KMS-11 (cell line): ENCODE data around the gene DGKQ.
"Not testable (repeated sequence)": the region's sequence is repeated elsewhere in the genome, so short reads cannot be mapped to it uniquely, and the experiment has no call there.

Source experiments
- H2AFZ ChIP-seq: fragments of 200-600 bp; sonication (generic); 2 replicates; pipeline ENCODE4 v1.6.1; 2016; ENCODE audit warnings: antibody characterized with exemption, mixed run types, low read depth
- H3K27ac ChIP-seq: fragments of 200-600 bp; sonication (generic); 2 replicates; pipeline ENCODE4 v1.6.1; 2016; ENCODE audit warnings: mild to moderate bottlenecking, mixed run types
- H3K27me3 ChIP-seq: fragments of 200-600 bp; sonication (generic); 2 replicates; pipeline ENCODE4 v1.6.1; 2017; ENCODE audit warnings: mild to moderate bottlenecking, low read depth, mixed run types, moderate library complexity; ENCODE audit not compliant: insufficient read depth
- H3K36me3 ChIP-seq: fragments of 200-600 bp; sonication (generic); 2 replicates; pipeline ENCODE4 v1.6.1; 2017; ENCODE audit warnings: mild to moderate bottlenecking, mixed run types; ENCODE audit not compliant: insufficient read depth
- H3K4me1 ChIP-seq: fragments of 200-600 bp; sonication (generic); 2 replicates; pipeline ENCODE4 v1.6.1; 2016; ENCODE audit warnings: mild to moderate bottlenecking, low read depth, mixed run types; ENCODE audit not compliant: poor library complexity, severe bottlenecking
- H3K4me2 ChIP-seq: fragments of 200-600 bp; sonication (generic); 2 replicates; pipeline ENCODE4 v1.7.0; 2016; ENCODE audit warnings: mild to moderate bottlenecking, mixed run types
- H3K4me3 ChIP-seq: fragments of 200-600 bp; sonication (generic); IDR thresholded peaks from 2 replicates; pipeline ENCODE4 v1.6.1; 2017; ENCODE audit warnings: low read depth, low read length, mixed read lengths; ENCODE audit not compliant: insufficient read depth
- H3K79me2 ChIP-seq: fragments of 200-600 bp; sonication (generic); 2 replicates; pipeline ENCODE4 v1.6.1; 2016; ENCODE audit warnings: low read depth, mixed run types; ENCODE audit not compliant: insufficient read depth
- H3K9ac ChIP-seq: fragments of 200-600 bp; sonication (generic); 2 replicates; pipeline ENCODE4 v1.6.1; 2016; ENCODE audit warnings: mild to moderate bottlenecking, mixed run types
- H4K20me1 ChIP-seq: fragments of 200-600 bp; sonication (generic); 2 replicates; pipeline ENCODE4 v1.6.1; 2016; ENCODE audit warnings: mild to moderate bottlenecking, mixed run types; ENCODE audit not compliant: insufficient read depth
- CTCF ChIP-seq: fragments of 200-600 bp; sonication (generic); conservative IDR thresholded peaks from 2 replicates; pipeline ENCODE4 v1.6.1; 2017; ENCODE audit warnings: low read depth, mild to moderate bottlenecking, antibody characterized with exemption, low read length, moderate library complexity, mixed read lengths

Gene DGKQ

GRCh38 chr4:925771-926500 lies 47.4 kb downstream of the DGKQ start:
- Histone ChIP-seq H4K20me1 (no peaks in the 10 kb centered on the region), H3K4me1 (peaks cover 11% of the 10 kb centered on the region)

DNA sequence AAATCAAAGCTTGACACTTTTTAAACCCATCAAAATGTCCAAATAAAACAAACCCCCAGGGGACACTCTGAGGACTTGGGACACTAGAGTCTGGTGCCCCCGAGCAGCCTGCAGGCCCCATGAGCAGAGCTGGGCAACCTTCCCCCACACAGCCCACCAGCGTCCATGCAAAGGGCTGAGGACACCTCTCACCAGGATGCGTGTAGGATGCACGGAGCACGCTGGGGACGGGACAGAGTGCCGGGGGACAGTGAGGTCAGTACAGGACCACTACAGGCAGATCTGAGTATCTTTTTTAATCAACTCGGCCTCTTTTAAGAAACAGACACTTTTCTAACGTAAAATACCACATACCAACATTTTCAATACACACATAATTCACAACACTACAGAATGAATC lies 48.2 kb downstream of the DGKQ start:
- Histone ChIP-seq H3K4me1 (peaks cover 5% of the 10 kb centered on the region), H4K20me1 (no peaks in the 10 kb centered on the region), H3K36me3 (no peaks in the 10 kb centered on the region), H2AFZ (no peak overlapping the region), H3K27ac (no peak overlapping the region), H3K4me2 (no peak overlapping the region), H3K4me3 (no peak overlapping the region), H3K79me2 (peaks cover 67% of the 10 kb centered on the region), H3K27me3 (no peaks in the 10 kb centered on the region), H3K9ac (no peak overlapping the region)
- TF ChIP-seq CTCF = no peak

More at GRCh38 chr4:925771-926500, 47.4 kb downstream of the DGKQ start:
- Histone ChIP-seq H3K4me2 (no peak overlapping the region), H2AFZ (no peak overlapping the region), H3K4me3 (no peak overlapping the region), H3K79me2 (peaks cover 72% of the 10 kb centered on the region), H3K27me3 (no peaks in the 10 kb centered on the region), H3K9ac (no peak overlapping the region), H3K36me3 (no peaks in the 10 kb centered on the region), H3K27ac (no peak overlapping the region)
- TF ChIP-seq CTCF = no peak

DNA sequence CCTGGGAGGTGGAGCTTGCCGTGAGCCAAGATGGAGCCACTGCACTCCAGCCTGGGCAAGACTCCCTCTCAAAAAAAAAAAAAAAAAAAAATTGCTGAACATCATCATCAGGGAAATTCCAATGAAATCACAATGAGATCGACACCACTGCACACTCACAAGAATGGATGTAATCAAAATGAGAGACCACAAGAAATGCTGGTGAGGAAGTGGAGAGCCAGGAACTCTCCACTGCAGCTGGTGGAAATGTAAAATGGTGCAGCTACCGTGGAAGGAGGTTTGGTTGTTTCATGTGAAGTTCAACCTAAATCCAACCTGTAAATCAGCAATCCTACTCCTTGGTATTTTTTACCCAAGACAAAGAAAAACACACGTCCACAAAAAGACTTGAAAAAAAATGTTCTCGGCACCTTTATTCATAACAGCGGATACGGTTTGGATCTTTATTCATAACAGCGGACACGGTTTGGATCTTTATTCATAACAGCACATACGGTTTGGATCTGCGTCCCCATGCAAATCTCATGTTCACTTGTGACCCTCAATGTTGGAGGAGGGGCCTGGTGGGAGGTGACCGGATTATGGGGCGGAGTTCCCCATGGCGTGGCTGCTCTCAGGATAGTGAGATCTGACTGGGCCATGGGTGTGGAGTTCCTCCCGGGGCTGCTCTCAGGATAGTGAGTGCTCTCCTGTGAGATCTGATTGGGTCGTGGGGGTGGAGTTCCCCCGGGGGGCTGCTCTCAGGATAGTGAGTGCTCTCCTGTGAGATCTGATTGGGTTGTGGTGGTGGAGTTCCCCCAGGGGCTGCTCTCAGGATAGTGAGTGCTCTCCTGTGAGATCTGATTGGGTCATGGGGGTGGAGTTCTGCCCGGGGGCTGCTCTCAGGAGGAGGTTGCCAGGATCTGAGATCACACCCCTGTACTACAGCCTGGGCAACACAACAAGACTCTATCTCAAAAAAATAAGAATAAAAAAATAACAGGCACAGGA lies 49.0 kb downstream of the DGKQ start:
- Histone ChIP-seq H2AFZ (no peak overlapping the region), H3K4me2 (no peak overlapping the region), H3K9ac (no peak overlapping the region), H3K4me3 (no peak overlapping the region), H3K36me3 (no peaks in the 10 kb centered on the region), H3K79me2 (peaks cover 59% of the 10 kb centered on the region), H3K4me1 (no peaks in the 10 kb centered on the region), H4K20me1 (no peaks in the 10 kb centered on the region), H3K27me3 (no peaks in the 10 kb centered on the region), H3K27ac (no peak overlapping the region)
- no peak for TF ChIP-seq CTCF

DNA sequence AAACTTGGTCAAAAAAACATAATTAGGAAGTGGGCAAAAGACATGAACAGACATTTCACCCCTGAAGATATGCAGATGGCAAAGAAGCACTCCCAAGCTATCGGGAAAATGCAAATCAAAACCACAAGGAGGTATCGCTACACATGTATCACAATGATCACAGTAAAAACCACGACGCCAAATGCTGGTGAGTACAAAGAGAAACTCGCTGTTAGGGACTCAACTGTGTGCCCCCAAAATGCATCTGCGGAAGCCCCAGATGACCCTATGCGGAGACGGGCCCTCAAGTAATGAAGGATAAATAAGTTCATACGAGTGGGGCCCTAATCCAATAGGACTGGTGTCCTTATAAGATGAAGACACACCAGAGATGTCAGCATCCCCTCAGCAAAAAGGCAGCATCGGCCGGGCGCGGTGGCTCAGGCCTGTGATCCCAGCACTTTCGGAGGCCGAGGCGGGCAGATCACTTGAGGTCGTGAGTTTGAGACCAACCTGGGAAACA lies 51.5 kb downstream of the DGKQ start:
- Histone ChIP-seq H3K4me1 (no peaks in the 10 kb centered on the region), H3K36me3 (no peaks in the 10 kb centered on the region), H3K27ac (no peak overlapping the region), H3K4me3 (no peak overlapping the region), H3K9ac (no peak overlapping the region), H3K4me2 (no peak overlapping the region), H3K27me3 (no peaks in the 10 kb centered on the region), H2AFZ (no peak overlapping the region), H3K79me2 (peaks cover 57% of the 10 kb centered on the region), H4K20me1 (no peaks in the 10 kb centered on the region)
- no peak for TF ChIP-seq CTCF

DNA sequence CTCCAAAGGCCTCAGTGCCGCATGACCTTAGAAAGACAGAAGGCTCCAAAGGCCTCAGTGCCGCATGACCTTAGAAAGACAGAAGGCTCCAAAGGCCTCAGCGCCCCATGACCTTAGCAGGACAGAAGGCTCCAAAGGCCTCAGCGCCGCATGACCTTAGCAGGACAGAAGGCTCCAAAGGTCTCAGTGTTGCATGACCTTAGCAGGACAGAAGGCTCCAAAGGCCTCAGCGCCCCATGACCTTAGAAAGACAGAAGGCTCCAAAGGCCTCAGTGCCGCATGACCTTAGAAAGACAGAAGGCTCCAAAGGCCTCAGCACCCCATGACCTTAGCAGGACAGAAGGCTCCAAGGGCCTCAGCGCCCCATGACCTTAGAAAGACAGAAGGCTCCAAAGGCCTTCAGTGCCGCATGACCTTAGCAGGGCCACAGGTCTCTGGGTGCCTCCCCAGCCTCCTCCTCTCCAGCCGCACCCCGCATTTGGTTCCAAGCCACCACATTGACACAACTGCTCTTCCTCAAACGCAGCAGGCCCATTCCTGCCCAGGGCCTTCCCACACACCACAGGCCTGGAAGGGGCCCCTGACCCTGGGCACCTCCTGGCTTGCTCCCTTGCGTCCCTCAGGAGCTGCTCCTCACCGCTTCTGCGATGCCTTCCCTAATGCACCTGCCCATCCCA lies 54.2 kb downstream of the DGKQ start:
- H3K4me1 ChIP-seq, H3K4me2 ChIP-seq: not testable (repeated sequence)
- H3K79me2 ChIP-seq = peaks cover 61% of the 10 kb centered on the region

DNA sequence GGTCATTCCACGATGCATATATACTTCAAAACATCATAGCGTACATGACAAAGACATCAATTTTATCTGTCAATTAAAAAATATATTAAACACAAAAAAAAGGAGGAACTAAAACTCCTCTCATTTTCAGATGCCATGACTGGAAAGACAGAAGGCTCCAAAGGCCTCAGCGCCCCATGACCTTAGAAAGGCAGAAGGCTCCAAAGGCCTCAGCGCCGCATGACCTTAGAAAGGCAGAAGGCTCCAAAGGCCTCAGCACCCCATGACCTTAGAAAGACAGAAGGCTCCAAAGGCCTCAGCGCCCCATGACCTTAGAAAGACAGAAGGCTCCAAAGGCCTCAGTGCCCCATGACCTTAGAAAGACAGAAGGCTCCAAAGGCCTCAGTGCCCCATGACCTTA lies 54.8 kb downstream of the DGKQ start:
- not testable (repeated sequence) for H2AFZ ChIP-seq, H3K4me3 ChIP-seq, H3K9ac ChIP-seq, H3K27me3 ChIP-seq, H4K20me1 ChIP-seq, H3K4me2 ChIP-seq, H3K27ac ChIP-seq, H3K4me1 ChIP-seq, H3K36me3 ChIP-seq
- peaks cover 58% of the 10 kb centered on the region for H3K79me2 ChIP-seq

More for the DNA sequence above, 54.2 kb downstream of the DGKQ start:
- not testable (repeated sequence) for H4K20me1 ChIP-seq, H3K27me3 ChIP-seq, H3K27ac ChIP-seq, H3K36me3 ChIP-seq, H3K4me3 ChIP-seq, H3K9ac ChIP-seq, H2AFZ ChIP-seq
